GM21423 (cell line): ENCODE measurements around the gene TSPO2.

Source experiments
- ATAC-seq: cut with Tn5 transposase; IDR thresholded peaks from one replicate; pipeline ENCODE4 v1.9.1; 2021; ENCODE audit warnings: mild to moderate bottlenecking, moderate library complexity; ENCODE audit not compliant: unreplicated experiment

TSPO2 gene

GRCh38 chr6:41049955-41050354 is 7.7 kb downstream of the TSPO2 start:
- no peak for ATAC-seq

GRCh38 chr6:41050536-41050935 is 8.3 kb downstream of the TSPO2 start:
- no peak for ATAC-seq

DNA sequence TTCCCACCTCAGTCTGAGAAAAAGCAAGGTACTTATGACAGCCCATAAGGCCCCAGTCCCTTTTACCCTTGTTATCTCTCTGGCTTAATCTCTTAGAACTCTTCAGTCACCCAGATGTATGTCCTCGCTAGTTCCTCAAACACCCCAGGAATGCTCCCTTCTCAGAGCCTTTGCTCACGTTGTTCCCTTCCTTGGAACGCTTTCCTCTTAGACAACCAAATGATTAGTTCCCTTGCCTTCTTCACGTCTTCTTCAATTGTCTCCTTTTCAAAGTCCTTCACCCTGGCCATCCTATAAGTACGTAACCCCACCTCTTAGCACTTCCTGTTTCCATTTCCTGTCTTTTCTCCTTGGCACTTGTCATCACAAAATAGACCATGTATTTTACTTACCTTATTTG is 9.6 kb downstream of the TSPO2 start:
- no peak for ATAC-seq

- no peak for ATAC-seq
Measured at GRCh38 chr6:41053041-41053440, 10.8 kb downstream of the TSPO2 start, which contains the start of gene APOBEC2. Gene APOBEC2 (plus strand): TSS chr6:41053202. CDS start chr6:41053348, 146 bp downstream.

DNA sequence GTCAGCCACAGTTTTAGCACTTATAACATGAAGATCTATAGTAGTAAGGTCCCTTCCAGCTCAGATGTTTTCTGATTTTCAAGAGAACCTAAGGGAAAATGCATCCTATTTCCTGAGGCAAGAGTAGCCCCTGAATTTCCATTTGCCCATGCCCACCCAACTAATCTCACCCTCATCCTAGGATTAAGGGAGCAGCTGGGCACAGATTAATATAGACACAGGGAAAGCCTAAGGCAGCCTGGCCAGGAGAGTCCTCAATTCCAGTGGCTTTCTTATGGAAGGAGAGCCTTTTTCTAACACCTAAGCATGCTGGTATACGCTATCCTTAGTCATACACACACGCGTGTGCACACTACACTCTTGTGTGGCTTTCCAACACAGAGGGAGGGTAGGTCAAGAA is 12.2 kb downstream of the TSPO2 start:
- ATAC-seq, result no peak

GRCh38 chr6:41055149-41055548 is 12.9 kb downstream of the TSPO2 start:
- no peak for ATAC-seq

DNA sequence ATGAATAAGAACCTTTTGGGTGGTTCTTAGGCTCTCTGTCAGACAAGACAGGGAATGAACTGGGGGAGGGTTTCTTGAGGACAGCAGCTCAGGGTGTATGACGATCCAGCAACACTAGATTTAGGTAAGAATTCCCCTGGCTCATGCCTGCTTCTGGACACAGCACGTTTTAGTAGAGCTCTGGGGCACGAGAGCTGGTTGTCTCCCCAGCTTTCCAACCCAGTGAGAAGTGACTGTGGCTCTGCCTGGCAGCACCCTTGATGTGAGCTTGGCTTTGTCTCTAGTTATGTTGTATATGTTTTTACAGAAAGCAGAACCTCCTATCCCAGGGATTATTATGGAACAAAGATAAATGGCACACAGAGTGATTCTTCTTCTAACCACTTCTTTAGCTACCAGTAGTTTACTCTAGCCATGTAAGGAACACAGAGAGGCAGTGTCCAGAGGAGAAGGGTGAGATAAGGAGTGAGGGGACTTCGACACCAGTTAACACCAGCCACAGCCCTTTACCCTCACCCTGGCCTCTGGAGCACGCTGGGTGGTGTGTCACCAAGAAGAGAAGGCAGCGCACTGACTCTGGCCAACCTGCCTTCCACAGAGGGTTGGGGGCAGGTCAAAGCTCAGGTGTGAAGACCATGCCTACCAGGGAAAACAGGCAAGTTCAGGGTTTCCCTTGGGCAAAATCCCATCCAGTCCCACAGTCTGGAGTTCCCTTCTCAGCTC is 14.7 kb downstream of the TSPO2 start:
- no peak for ATAC-seq

GRCh38 chr6:41058783-41059181 is 16.5 kb downstream of the TSPO2 start:
- no peak for ATAC-seq

- no peak for ATAC-seq
Measured at GRCh38 chr6:41059556-41059955, 17.3 kb downstream of the TSPO2 start.

GRCh38 chr6:41061196-41061726 is 19.0 kb downstream of the TSPO2 start:
- no peak for ATAC-seq

DNA sequence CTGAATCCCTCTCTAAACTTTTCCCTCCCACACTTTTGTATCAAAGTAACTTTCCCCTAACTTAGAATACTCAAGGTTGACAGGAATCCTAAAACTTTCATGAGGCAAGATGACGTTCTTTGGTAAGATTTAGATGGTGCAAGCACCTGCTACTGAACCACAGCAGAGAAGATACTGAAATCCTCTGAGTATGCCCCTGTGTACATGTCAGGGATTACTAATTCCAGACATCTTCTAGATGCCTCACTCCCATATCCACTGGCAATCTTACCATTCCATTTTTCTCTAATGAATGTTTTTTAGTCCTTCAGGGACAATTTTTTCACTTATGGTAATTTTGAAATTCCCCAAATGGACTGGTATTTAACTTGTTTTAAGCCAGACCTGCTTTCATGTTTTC is 19.8 kb downstream of the TSPO2 start:
- ATAC-seq, result no peak

- no peak for ATAC-seq
Measured at GRCh38 chr6:41063884-41064285, 21.6 kb downstream of the TSPO2 start.

DNA sequence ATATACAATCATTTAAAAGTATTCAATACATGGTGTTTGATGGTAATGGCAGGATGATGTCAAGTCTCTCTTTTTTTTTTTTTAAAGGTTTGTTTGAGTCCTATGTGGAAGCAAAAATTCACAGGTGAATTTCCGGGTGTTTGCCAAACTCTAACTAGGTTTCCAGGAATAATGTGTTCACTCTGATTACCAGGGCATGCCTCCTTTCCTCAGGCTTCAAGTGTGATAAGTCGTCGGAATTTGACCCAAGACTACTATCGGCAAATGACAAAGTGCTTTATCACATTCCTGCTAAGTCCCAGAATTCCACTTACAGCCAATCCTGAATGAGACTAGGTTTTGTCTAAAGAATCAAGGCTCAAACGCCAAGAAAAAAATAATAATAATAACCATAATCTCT is 22.6 kb downstream of the TSPO2 start:
- no peak for ATAC-seq

- no peak for ATAC-seq
Measured at GRCh38 chr6:41065550-41066026, 23.3 kb downstream of the TSPO2 start.

GRCh38 chr6:41066867-41067304 is 24.6 kb downstream of the TSPO2 start:
- ATAC-seq, result no peak

GRCh38 chr6:41071501-41071922 is 29.2 kb downstream of the TSPO2 start:
- ATAC-seq, result no peak

- peak; percentile 62 for ATAC-seq
Measured at GRCh38 chr6:41071923-41072835, 29.9 kb downstream of the TSPO2 start, which contains the start of gene OARD1. Gene OARD1 (minus strand): TSS chr6:41072356. CDS start chr6:41071634, 722 bp downstream.

- ATAC-seq, result peak; percentile 61
Measured at GRCh38 chr6:41072836-41073202, 30.6 kb downstream of the TSPO2 start, which contains the start of gene NFYA. Gene NFYA (plus strand): TSS chr6:41072974. CDS start chr6:41079090, 6,116 bp downstream.

DNA sequence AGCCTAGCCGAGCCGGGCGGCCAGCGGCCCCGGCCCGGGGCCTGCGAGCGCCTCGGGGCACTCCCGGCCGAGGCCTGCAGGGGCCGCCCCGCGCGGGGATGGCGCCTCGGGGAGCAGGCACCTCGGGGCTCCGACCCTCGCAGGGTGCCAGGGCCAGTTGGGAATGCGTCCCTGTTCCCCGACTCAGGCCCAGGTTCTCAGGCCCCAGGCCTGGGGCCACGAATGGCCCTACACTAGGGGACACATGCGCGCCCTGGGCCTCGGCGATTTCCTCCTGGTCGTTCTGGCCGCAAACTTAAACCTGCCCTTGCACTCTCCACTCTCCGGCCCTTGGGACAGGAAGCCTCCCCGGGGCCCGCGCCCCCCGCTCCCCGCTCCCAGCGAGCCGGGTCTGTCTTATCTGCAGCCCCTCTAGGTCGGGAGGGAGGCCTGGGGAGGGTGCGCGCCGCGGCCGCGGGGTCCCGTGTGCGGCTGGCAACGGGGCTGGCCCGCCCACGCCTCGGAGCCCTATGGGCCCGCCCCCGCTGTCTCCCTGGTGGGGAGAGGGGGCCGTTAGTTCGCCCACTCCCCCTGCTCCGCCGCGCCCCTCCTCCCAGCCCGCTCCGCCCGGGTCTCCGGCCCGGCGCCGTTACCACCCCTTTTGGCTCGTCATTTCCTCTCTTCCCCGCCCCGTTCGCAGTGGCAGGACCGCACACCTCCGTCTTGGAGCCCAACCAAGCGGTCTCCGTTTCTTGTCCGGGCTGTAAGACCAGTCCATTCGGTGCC is 31.1 kb downstream of the TSPO2 start:
- ATAC-seq, result peak; percentile 29

GRCh38 chr6:41073968-41074691 is 31.9 kb downstream of the TSPO2 start:
- no peak for ATAC-seq
